B cell (primary cell): ENCODE measurements around the gene RNASE8.

ENCODE experiments used
- EZH2 ChIP-seq: IDR thresholded peaks from 2 replicates; pipeline ENCODE4 v1.6.1; 2012; ENCODE audit warnings: borderline replicate concordance, low read depth, mild to moderate bottlenecking, moderate library complexity, low read length; ENCODE audit not compliant: insufficient read depth, poor library complexity, severe bottlenecking
- TF ChIP-seq, protein P1 (sequence below): fragments of 200-600 bp; IDR thresholded peaks from one replicate; pipeline ENCODE4 v1.8.0; 2022; ENCODE audit warnings: antibody characterized with exemption, mild to moderate bottlenecking

GRCh38 chr14:21022686-21023085 lies 34.9 kb upstream of the RNASE8 start:
- TF ChIP-seq, protein P1, sequence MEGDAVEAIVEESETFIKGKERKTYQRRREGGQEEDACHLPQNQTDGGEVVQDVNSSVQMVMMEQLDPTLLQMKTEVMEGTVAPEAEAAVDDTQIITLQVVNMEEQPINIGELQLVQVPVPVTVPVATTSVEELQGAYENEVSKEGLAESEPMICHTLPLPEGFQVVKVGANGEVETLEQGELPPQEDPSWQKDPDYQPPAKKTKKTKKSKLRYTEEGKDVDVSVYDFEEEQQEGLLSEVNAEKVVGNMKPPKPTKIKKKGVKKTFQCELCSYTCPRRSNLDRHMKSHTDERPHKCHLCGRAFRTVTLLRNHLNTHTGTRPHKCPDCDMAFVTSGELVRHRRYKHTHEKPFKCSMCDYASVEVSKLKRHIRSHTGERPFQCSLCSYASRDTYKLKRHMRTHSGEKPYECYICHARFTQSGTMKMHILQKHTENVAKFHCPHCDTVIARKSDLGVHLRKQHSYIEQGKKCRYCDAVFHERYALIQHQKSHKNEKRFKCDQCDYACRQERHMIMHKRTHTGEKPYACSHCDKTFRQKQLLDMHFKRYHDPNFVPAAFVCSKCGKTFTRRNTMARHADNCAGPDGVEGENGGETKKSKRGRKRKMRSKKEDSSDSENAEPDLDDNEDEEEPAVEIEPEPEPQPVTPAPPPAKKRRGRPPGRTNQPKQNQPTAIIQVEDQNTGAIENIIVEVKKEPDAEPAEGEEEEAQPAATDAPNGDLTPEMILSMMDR = no peak
- TF ChIP-seq EZH2 = no peak
